WI38 (cell line): ENCODE measurements around the gene AGBL5.

Source experiments
- H3K4me3 ChIP-seq: 2 replicates; pipeline ENCODE4 v1.5.1; 2011; ENCODE audit warnings: low read depth, mild to moderate bottlenecking, control low read depth, low read length
- TF ChIP-seq, protein P1 (sequence below): IDR thresholded peaks from 2 replicates; pipeline ENCODE4 v1.5.1; 2012; ENCODE audit warnings: low read depth, mild to moderate bottlenecking, control low read depth, low read length

Gene AGBL5

DNA sequence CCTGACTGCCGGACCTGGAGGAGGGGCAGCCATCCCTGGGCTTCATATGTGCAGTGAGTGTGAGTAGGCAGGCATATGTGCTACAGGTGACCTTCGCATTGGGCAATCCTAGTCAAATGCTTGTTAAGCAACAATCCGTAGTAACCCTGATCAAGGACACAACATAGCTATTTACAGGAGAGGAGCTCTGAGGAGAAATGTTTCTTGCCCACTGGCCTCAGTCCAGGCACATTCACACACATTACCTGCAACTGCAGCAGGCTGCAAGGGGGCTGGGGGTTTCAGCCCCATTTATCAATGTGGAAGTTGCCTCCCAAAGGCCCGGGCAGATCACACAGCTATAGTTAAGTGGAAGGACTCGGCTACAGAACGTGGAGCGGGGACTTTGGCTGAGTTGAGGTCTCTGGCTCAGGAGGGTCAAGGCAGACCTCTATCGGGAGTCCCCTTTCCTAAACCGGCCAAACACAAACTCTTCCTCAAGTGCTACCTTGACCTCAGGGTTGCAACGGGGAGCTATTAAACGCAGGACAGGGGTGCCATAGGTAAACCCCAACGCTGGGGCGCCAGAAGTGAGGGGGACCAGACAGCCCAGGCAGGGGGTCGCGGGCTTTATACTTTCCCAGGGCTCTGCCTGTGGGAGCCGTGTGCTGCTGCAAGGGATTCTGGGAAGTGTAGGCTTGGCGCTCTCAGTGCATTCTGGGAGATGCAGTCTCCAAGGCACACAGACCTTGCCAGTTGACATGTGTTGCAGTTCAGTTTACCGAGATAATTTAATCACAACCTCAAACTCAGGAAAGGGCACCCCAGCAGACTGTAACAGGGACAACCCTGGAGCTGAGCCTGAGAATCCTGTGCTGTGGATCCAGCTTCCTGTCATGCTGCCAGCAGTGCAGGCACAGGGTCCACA lies 44.5 kb downstream of the AGBL5 start:
- peak overlapping the region; percentile 39 for H3K4me3 ChIP-seq
- TF ChIP-seq, protein P1, sequence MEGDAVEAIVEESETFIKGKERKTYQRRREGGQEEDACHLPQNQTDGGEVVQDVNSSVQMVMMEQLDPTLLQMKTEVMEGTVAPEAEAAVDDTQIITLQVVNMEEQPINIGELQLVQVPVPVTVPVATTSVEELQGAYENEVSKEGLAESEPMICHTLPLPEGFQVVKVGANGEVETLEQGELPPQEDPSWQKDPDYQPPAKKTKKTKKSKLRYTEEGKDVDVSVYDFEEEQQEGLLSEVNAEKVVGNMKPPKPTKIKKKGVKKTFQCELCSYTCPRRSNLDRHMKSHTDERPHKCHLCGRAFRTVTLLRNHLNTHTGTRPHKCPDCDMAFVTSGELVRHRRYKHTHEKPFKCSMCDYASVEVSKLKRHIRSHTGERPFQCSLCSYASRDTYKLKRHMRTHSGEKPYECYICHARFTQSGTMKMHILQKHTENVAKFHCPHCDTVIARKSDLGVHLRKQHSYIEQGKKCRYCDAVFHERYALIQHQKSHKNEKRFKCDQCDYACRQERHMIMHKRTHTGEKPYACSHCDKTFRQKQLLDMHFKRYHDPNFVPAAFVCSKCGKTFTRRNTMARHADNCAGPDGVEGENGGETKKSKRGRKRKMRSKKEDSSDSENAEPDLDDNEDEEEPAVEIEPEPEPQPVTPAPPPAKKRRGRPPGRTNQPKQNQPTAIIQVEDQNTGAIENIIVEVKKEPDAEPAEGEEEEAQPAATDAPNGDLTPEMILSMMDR, result no peak

DNA sequence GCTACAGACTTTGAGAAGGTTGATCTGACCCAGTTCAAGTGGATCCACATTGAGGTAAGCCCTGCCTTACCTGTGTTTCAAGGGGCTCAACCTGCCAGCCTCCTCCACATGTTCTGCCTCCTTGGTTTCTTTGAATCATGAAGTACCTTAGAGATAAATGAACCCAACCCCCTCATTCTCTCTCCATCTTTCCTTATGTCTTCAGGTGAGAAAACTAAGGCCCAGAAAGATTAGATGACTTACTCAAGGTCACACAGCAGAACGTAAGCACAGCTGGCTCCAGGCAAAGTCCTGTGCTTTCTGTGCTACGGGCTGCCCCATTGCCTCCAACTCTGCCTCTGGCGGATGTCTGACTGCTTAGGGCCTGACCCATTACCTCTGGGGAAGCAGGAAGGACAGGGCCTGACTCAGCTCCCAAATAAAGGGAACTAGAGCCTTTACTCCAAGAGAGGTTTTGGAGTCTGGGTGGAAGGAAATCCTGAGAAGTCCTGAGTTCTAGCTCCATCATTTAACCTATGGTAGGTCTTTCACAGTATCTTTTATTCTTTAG lies 45.4 kb downstream of the AGBL5 start:
- TF ChIP-seq, protein P1, result no peak
- H3K4me3 ChIP-seq, result no peak overlapping the region

DNA sequence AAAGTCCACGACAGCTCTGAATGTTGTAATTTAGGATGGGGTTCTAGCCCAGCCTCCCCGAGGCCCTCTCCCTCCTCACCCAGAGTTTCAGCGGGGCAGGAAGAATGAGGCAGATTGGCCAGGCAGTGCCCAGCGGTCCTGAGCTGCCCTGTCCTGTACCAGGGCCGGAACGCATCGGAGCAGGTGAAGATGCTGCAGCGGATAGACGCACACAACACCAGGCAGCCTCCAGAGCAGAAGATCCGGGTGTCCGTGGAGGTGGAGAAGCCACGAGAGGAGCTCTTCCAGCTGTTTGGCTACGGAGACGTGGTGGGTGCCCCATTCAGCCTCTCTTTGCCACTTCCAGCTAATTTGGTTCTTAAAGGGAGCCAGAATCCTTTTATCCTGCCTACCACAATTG lies 45.9 kb downstream of the AGBL5 start:
- no peak overlapping the region for H3K4me3 ChIP-seq
- TF ChIP-seq, protein P1, result no peak

DNA sequence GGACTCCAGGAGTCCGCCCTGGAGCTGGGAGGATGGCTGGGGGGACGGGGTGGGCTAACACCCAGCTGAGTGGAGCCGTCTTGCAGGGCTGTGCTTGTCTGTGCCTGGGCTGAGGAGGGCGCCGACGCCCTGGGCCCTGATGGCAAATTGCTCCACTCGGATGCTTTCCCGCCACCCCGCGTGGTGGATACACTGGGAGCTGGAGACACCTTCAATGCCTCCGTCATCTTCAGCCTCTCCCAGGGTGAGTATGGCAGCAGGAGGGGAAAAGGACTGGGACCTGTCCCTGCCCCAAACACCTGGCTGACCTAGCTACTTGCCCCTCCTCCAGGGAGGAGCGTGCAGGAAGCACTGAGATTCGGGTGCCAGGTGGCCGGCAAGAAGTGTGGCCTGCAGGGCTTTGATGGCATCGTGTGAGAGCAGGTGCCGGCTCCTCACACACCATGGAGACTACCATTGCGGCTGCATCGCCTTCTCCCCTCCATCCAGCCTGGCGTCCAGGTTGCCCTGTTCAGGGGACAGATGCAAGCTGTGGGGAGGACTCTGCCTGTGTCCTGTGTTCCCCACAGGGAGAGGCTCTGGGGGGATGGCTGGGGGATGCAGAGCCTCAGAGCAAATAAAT lies 48.0 kb downstream of the AGBL5 start:
- TF ChIP-seq, protein P1, result no peak
- no peak overlapping the region for H3K4me3 ChIP-seq

DNA sequence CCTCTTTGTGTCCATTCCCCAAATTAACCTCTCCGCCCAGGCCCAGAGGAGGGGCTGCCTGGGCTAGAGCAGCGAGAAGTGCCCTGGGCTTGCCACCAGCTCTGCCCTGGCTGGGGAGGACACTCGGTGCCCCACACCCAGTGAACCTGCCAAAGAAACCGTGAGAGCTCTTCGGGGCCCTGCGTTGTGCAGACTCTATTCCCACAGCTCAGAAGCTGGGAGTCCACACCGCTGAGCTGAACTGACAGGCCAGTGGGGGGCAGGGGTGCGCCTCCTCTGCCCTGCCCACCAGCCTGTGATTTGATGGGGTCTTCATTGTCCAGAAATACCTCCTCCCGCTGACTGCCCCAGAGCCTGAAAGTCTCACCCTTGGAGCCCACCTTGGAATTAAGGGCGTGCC lies 48.6 kb downstream of the AGBL5 start:
- no peak overlapping the region for H3K4me3 ChIP-seq
- TF ChIP-seq, protein P1, result no peak

DNA sequence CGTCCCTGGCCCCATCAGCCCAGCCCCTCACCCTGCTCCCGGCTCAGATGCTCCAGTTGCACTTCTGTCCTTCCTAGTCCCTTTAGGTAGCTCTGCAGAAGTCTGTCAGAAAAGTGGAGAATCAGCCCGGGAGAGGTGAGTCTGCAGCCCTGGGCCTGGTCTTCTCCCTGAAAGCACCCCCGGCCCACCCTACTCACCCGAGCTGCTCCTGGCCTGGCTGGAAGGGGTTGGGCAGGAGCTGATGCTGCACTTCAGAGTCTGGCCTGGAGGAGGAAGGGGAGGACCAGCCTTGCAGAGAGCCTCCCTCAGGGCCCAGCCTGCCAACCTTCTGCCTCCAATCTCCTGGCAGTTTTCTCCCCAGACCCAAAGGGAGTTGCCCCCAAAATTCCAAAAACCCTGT lies 50.9 kb downstream of the AGBL5 start:
- TF ChIP-seq, protein P1, result no peak
- no peak overlapping the region for H3K4me3 ChIP-seq

DNA sequence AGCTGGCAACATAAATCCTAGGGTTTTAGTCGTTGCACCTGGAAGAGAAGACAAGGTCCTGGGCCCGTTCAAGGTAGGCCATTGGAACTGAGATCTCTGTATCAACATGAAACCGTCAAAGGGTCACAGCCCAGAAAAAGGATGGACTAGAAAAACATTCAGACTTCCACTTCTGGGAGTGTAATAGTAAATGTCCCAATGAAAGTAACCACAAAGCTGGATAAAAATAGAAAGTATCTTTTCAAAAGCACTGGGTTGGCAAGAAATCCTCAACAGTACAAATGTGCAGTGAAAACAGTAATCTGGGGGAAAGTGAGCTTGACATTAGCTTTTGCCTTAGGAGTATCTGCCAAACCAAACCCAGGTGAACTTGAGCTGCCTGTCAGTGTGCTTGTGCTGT lies 54.5 kb downstream of the AGBL5 start:
- no peak overlapping the region for H3K4me3 ChIP-seq
- TF ChIP-seq, protein P1, result no peak
